VCaP (cell line): ENCODE results near the gene RNF214.

Experiments
- H3K27ac ChIP-seq: fragments of 450-650 bp; 2 replicates; pipeline ENCODE4 v1.5.1; 2017
- TF ChIP-seq, protein P1 (sequence below): fragments of 450-650 bp; conservative IDR thresholded peaks from 2 replicates; pipeline ENCODE4 v1.5.1; 2017; ENCODE audit warnings: mild to moderate bottlenecking, moderate library complexity

The RNF214 gene

GRCh38 chr11:117298195-117298594, 65.7 kb downstream of the RNF214 start:
- no peak overlapping the region for H3K27ac ChIP-seq
- TF ChIP-seq, protein P1, sequence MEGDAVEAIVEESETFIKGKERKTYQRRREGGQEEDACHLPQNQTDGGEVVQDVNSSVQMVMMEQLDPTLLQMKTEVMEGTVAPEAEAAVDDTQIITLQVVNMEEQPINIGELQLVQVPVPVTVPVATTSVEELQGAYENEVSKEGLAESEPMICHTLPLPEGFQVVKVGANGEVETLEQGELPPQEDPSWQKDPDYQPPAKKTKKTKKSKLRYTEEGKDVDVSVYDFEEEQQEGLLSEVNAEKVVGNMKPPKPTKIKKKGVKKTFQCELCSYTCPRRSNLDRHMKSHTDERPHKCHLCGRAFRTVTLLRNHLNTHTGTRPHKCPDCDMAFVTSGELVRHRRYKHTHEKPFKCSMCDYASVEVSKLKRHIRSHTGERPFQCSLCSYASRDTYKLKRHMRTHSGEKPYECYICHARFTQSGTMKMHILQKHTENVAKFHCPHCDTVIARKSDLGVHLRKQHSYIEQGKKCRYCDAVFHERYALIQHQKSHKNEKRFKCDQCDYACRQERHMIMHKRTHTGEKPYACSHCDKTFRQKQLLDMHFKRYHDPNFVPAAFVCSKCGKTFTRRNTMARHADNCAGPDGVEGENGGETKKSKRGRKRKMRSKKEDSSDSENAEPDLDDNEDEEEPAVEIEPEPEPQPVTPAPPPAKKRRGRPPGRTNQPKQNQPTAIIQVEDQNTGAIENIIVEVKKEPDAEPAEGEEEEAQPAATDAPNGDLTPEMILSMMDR = no peak

- H3K27ac ChIP-seq = peak overlapping the region; percentile 26; the same call in 1 of the 2 replicates
- TF ChIP-seq, protein P1 = no peak
Observed at GRCh38 chr11:117299351-117300282, 67.1 kb downstream of the RNF214 start.

- no peak overlapping the region; the same call in 1 of the 2 replicates for H3K27ac ChIP-seq
- TF ChIP-seq, protein P1 = no peak
Observed at GRCh38 chr11:117300283-117300663, 67.8 kb downstream of the RNF214 start.

- no peak overlapping the region for H3K27ac ChIP-seq
- TF ChIP-seq, protein P1 = no peak
Observed at GRCh38 chr11:117300773-117301172, 68.3 kb downstream of the RNF214 start.

DNA sequence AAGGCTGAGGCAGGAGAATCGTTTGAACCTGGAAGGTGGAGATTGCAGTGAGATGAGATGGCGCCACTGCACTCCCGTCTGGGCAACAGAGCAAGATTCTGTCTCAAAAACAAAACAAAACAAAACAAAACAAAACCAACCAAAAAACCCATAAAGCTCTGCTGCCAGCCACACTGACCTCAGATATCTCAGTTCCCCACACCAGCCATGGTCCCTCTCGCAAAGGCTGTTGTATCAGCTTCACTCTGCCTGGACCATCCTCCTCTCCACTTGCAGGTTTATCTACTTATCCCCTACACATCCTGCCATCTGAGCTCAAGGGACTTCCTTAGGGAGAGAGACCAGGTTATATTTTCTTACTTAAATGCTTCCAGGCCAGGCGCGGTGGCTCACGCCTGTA, 69.8 kb downstream of the RNF214 start:
- TF ChIP-seq, protein P1 = no peak

DNA sequence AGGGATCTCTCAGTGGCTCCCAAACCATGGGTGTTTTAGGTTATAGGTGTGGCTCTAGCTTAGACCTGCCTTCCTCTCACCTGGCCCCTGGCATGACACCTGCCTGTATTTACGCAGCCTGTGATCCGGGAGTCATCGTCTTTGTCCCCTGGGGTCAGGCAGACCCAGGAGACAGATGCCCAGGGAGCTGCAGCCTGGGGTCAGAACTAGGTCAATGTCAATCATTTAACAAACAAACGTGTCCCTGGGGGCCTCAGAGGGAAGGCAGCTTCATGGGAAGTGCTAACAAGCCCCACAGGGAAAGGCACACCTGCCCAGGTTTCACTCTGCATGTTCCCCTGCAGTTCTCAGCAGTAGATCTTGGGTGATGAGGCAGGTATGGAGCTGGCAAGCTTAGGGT, 70.6 kb downstream of the RNF214 start:
- TF ChIP-seq, protein P1 = no peak
- no peak overlapping the region for H3K27ac ChIP-seq

More for the DNA sequence above, 69.8 kb downstream of the RNF214 start:
- H3K27ac ChIP-seq = no peak overlapping the region

GRCh38 chr11:117303646-117304315, 71.3 kb downstream of the RNF214 start:
- H3K27ac ChIP-seq = no peak overlapping the region
- TF ChIP-seq, protein P1 = no peak
